ENCODE results near the gene KCNV2.
"Not testable (repeated sequence)": the region's sequence is repeated elsewhere in the genome, so short reads cannot be mapped to it uniquely, and the experiment has no call there.

The KCNV2 gene

GRCh38 chr9:2691626-2692025 lies 25.7 kb upstream of the KCNV2 start:
- no peaks in the 10 kb centered on the region for H3K36me3 ChIP-seq (ENCODE audit: insufficient read depth, low read length)
- H3K4me2 ChIP-seq (ENCODE audit: low read length) = no peak overlapping the region
- H3K4me3 ChIP-seq (ENCODE audit: low read length) = no peak overlapping the region
- no peak overlapping the region for H3K9ac ChIP-seq (ENCODE audit: low read depth, low read length)
- H3K4me1 ChIP-seq (ENCODE audit: control insufficient read depth, insufficient read depth, low read length) = peaks cover 6% of the 10 kb centered on the region
- no peaks in the 10 kb centered on the region for H3K9me3 ChIP-seq (replicated peaks; ENCODE audit: low read length)
- no peaks in the 10 kb centered on the region for H3K27me3 ChIP-seq (ENCODE audit: control insufficient read depth, insufficient read depth, low read length)

GRCh38 chr9:2693056-2693455 lies 24.3 kb upstream of the KCNV2 start:
- H3K9me3 ChIP-seq (replicated peaks; ENCODE audit: low read length) = no peaks in the 10 kb centered on the region
- H3K4me2 ChIP-seq (ENCODE audit: low read length) = no peak overlapping the region
- H3K36me3 ChIP-seq (ENCODE audit: insufficient read depth, low read length) = no peaks in the 10 kb centered on the region
- H3K4me1 ChIP-seq (ENCODE audit: control insufficient read depth, insufficient read depth, low read length) = peaks cover 6% of the 10 kb centered on the region
- H3K4me3 ChIP-seq (ENCODE audit: low read length) = no peak overlapping the region
- no peaks in the 10 kb centered on the region for H3K27me3 ChIP-seq (ENCODE audit: control insufficient read depth, insufficient read depth, low read length)
- no peak overlapping the region for H3K9ac ChIP-seq (ENCODE audit: low read depth, low read length)

GRCh38 chr9:2697492-2697891 lies 19.8 kb upstream of the KCNV2 start:
- Histone ChIP-seq H3K9ac (ENCODE audit: low read depth, low read length) (no peak overlapping the region), H3K27me3 (ENCODE audit: control insufficient read depth, insufficient read depth, low read length) (no peaks in the 10 kb centered on the region), H3K36me3 (ENCODE audit: insufficient read depth, low read length) (no peaks in the 10 kb centered on the region), H3K9me3 (replicated peaks; ENCODE audit: low read length) (no peaks in the 10 kb centered on the region), H3K4me2 (ENCODE audit: low read length) (no peak overlapping the region), H3K4me1 (ENCODE audit: control insufficient read depth, insufficient read depth, low read length) (no peaks in the 10 kb centered on the region), H3K4me3 (ENCODE audit: low read length) (no peak overlapping the region)

- no peaks in the 10 kb centered on the region for H3K36me3 ChIP-seq (ENCODE audit: insufficient read depth, low read length)
- H3K4me3 ChIP-seq (ENCODE audit: low read length) = no peak overlapping the region
- H3K9ac ChIP-seq (ENCODE audit: low read depth, low read length) = no peak overlapping the region
- no peaks in the 10 kb centered on the region for H3K9me3 ChIP-seq (replicated peaks; ENCODE audit: low read length)
- no peak overlapping the region for H3K4me2 ChIP-seq (ENCODE audit: low read length)
- H3K27me3 ChIP-seq (ENCODE audit: control insufficient read depth, insufficient read depth, low read length) = no peaks in the 10 kb centered on the region
- H3K4me1 ChIP-seq (ENCODE audit: control insufficient read depth, insufficient read depth, low read length) = no peaks in the 10 kb centered on the region
These were observed 16.9 kb upstream of the KCNV2 start for GRCh38 chr9:2700398-2700797.

- H3K36me3 ChIP-seq (ENCODE audit: insufficient read depth, low read length) = no peaks in the 10 kb centered on the region
- no peaks in the 10 kb centered on the region for H3K4me1 ChIP-seq (ENCODE audit: control insufficient read depth, insufficient read depth, low read length)
- H3K9ac ChIP-seq (ENCODE audit: low read depth, low read length) = no peak overlapping the region
- no peak overlapping the region for H3K4me2 ChIP-seq (ENCODE audit: low read length)
- no peaks in the 10 kb centered on the region for H3K9me3 ChIP-seq (replicated peaks; ENCODE audit: low read length)
- H3K4me3 ChIP-seq (ENCODE audit: low read length) = no peak overlapping the region
- H3K27me3 ChIP-seq (ENCODE audit: control insufficient read depth, insufficient read depth, low read length) = no peaks in the 10 kb centered on the region
These were observed 16.3 kb upstream of the KCNV2 start for GRCh38 chr9:2700909-2701550.

GRCh38 chr9:2704504-2704903 lies 12.8 kb upstream of the KCNV2 start:
- H3K4me3 ChIP-seq (ENCODE audit: low read length) = no peak overlapping the region
- H3K27me3 ChIP-seq (ENCODE audit: control insufficient read depth, insufficient read depth, low read length) = no peaks in the 10 kb centered on the region
- no peaks in the 10 kb centered on the region for H3K4me1 ChIP-seq (ENCODE audit: control insufficient read depth, insufficient read depth, low read length)
- H3K9ac ChIP-seq (ENCODE audit: low read depth, low read length) = no peak overlapping the region
- no peaks in the 10 kb centered on the region for H3K9me3 ChIP-seq (replicated peaks; ENCODE audit: low read length)
- no peak overlapping the region for H3K4me2 ChIP-seq (ENCODE audit: low read length)
- no peaks in the 10 kb centered on the region for H3K36me3 ChIP-seq (ENCODE audit: insufficient read depth, low read length)

- not testable (repeated sequence) for H3K9ac ChIP-seq (ENCODE audit: low read depth, low read length); H3K27me3 ChIP-seq (ENCODE audit: control insufficient read depth, insufficient read depth, low read length); H3K36me3 ChIP-seq (ENCODE audit: insufficient read depth, low read length); H3K4me2 ChIP-seq (ENCODE audit: low read length); H3K9me3 ChIP-seq (replicated peaks; ENCODE audit: low read length); H3K4me1 ChIP-seq (ENCODE audit: control insufficient read depth, insufficient read depth, low read length); H3K4me3 ChIP-seq (ENCODE audit: low read length)
These were observed 10.1 kb upstream of the KCNV2 start for GRCh38 chr9:2707256-2707655.

- Histone ChIP-seq H3K9ac (ENCODE audit: low read depth, low read length) (no peak overlapping the region), H3K36me3 (ENCODE audit: insufficient read depth, low read length) (no peaks in the 10 kb centered on the region), H3K4me2 (ENCODE audit: low read length) (no peak overlapping the region), H3K9me3 (replicated peaks; ENCODE audit: low read length) (no peaks in the 10 kb centered on the region), H3K4me3 (ENCODE audit: low read length) (no peak overlapping the region), H3K27me3 (ENCODE audit: control insufficient read depth, insufficient read depth, low read length) (no peaks in the 10 kb centered on the region), H3K4me1 (ENCODE audit: control insufficient read depth, insufficient read depth, low read length) (no peaks in the 10 kb centered on the region)
These were observed 7.6 kb upstream of the KCNV2 start for GRCh38 chr9:2709645-2710101.

- H3K27me3 ChIP-seq (ENCODE audit: control insufficient read depth, insufficient read depth, low read length) = no peaks in the 10 kb centered on the region
- H3K4me2 ChIP-seq (ENCODE audit: low read length) = no peak overlapping the region
- no peak overlapping the region for H3K9ac ChIP-seq (ENCODE audit: low read depth, low read length)
- H3K9me3 ChIP-seq (replicated peaks; ENCODE audit: low read length) = no peaks in the 10 kb centered on the region
- H3K36me3 ChIP-seq (ENCODE audit: insufficient read depth, low read length) = no peaks in the 10 kb centered on the region
- no peak overlapping the region for H3K4me3 ChIP-seq (ENCODE audit: low read length)
- H3K4me1 ChIP-seq (ENCODE audit: control insufficient read depth, insufficient read depth, low read length) = no peaks in the 10 kb centered on the region
These were observed 5.6 kb upstream of the KCNV2 start for GRCh38 chr9:2711716-2712115.

GRCh38 chr9:2718001-2718697 lies 839 bp downstream of the KCNV2 start:
- H3K4me2 ChIP-seq (ENCODE audit: low read length) = no peak overlapping the region
- no peaks in the 10 kb centered on the region for H3K4me1 ChIP-seq (ENCODE audit: control insufficient read depth, insufficient read depth, low read length)
- no peak overlapping the region for H3K9ac ChIP-seq (ENCODE audit: low read depth, low read length)
- peaks cover 3% of the 10 kb centered on the region for H3K36me3 ChIP-seq (ENCODE audit: insufficient read depth, low read length)
- H3K9me3 ChIP-seq (replicated peaks; ENCODE audit: low read length) = no peaks in the 10 kb centered on the region
- no peak overlapping the region for H3K4me3 ChIP-seq (ENCODE audit: low read length)
- H3K27me3 ChIP-seq (ENCODE audit: control insufficient read depth, insufficient read depth, low read length) = no peaks in the 10 kb centered on the region

GRCh38 chr9:2718698-2719033 lies 1.4 kb downstream of the KCNV2 start:
- no peak overlapping the region for H3K4me2 ChIP-seq (ENCODE audit: low read length)

GRCh38 chr9:2720179-2720654 lies 2.9 kb downstream of the KCNV2 start:
- H3K4me1 ChIP-seq (ENCODE audit: control insufficient read depth, insufficient read depth, low read length) = no peaks in the 10 kb centered on the region
- no peaks in the 10 kb centered on the region for H3K27me3 ChIP-seq (ENCODE audit: control insufficient read depth, insufficient read depth, low read length)
- H3K4me3 ChIP-seq (ENCODE audit: low read length) = no peak overlapping the region
- H3K9ac ChIP-seq (ENCODE audit: low read depth, low read length) = no peak overlapping the region
- peaks cover 3% of the 10 kb centered on the region for H3K36me3 ChIP-seq (ENCODE audit: insufficient read depth, low read length)
- no peak overlapping the region for H3K4me2 ChIP-seq (ENCODE audit: low read length)
- no peaks in the 10 kb centered on the region for H3K9me3 ChIP-seq (replicated peaks; ENCODE audit: low read length)

More at GRCh38 chr9:2718698-2719033, 1.4 kb downstream of the KCNV2 start:
- H3K4me1 ChIP-seq (ENCODE audit: control insufficient read depth, insufficient read depth, low read length) = no peaks in the 10 kb centered on the region
- no peaks in the 10 kb centered on the region for H3K27me3 ChIP-seq (ENCODE audit: control insufficient read depth, insufficient read depth, low read length)
- H3K4me3 ChIP-seq (ENCODE audit: low read length) = no peak overlapping the region
- H3K9ac ChIP-seq (ENCODE audit: low read depth, low read length) = no peak overlapping the region
- H3K9me3 ChIP-seq (replicated peaks; ENCODE audit: low read length) = no peaks in the 10 kb centered on the region
- H3K36me3 ChIP-seq (ENCODE audit: insufficient read depth, low read length) = peaks cover 3% of the 10 kb centered on the region

All from skeletal muscle satellite cell (primary cell).